H1 (cell line): Measurements from ENCODE around the gene HIVEP3. TPM values are rescaled to one million over a fixed set of nuclear protein-coding genes. Genes with fewer than 3 reads are reported as not detected.

Experiments
- CTCF ChIA-PET: fragments of 300-600 bp; sonication (Branson Sonifier 250); formaldehyde crosslinking; loops from one replicate; lab custom pipeline; 2021; ENCODE audit not compliant: partially characterized antibody; lab: Charles Lee
- POLR2A ChIA-PET: fragments of 300-600 bp; sonication (Branson Sonifier 250); formaldehyde crosslinking; loops from one replicate; lab custom pipeline; 2021; ENCODE audit warnings: inconsistent platforms; ENCODE audit not compliant: partially characterized antibody; lab: Charles Lee
- DNase-seq, 2 experiments: peaks; one replicate each; pipeline versions ENCODE4 v3.0.0 to v3.0.0-alpha.2; 2010 to 2022; ENCODE audit warnings: low spot score in 2 of 2, low read depth in 1 of 2, mixed read lengths in 1 of 2
- FAIRE-seq: peaks from 2 replicates; lab custom pipeline; 2011; peaks lifted over from hg19 to GRCh38; lab: Jason Lieb, UNC
- H2AFZ ChIP-seq: 2 replicates; pipeline ENCODE4 v1.8.1; 2012; ENCODE audit warnings: low read length, inconsistent platforms
- H2AK5ac ChIP-seq: 2 replicates; pipeline ENCODE4 v1.6.1; 2013; ENCODE audit warnings: low read depth, low read length
- H2BK120ac ChIP-seq: replicated peaks from 2 replicates; pipeline ENCODE3; 2013; ENCODE audit warnings: low read depth, low read length, inconsistent platforms
- H2BK12ac ChIP-seq: 2 replicates; pipeline ENCODE4 v1.6.1; 2013; ENCODE audit warnings: low read depth, low read length
- H2BK15ac ChIP-seq: 2 replicates; pipeline ENCODE4 v1.6.1; 2013; ENCODE audit warnings: low read length
- H2BK20ac ChIP-seq: 2 replicates; pipeline ENCODE4 v1.6.1; 2013; ENCODE audit warnings: low read length
- H2BK5ac ChIP-seq: 2 replicates; pipeline ENCODE4 v1.6.1; 2013; ENCODE audit warnings: low read depth, low read length
- H3K14ac ChIP-seq: 2 replicates; pipeline ENCODE4 v1.6.1; 2013; ENCODE audit warnings: inconsistent platforms; ENCODE audit not compliant: insufficient read length
- H3K18ac ChIP-seq: 2 replicates; pipeline ENCODE4 v1.6.1; 2013; ENCODE audit warnings: low read length; ENCODE audit errors: extremely low read depth
- H3K23ac ChIP-seq: 2 replicates; pipeline ENCODE4 v1.6.1; 2013; ENCODE audit warnings: inconsistent platforms; ENCODE audit not compliant: insufficient read length
- H3K23me2 ChIP-seq: 2 replicates; pipeline ENCODE4 v1.6.1; 2013; ENCODE audit warnings: low read depth, low read length
- H3K27ac ChIP-seq: 2 replicates; pipeline ENCODE4 v1.6.1; 2011; ENCODE audit warnings: low read depth, low read length, inconsistent platforms
- H3K27me3 ChIP-seq, 4 experiments: replicated peaks in 1 of 4; 1 replicate in 1 of 4; 2 replicates in 3 of 4; pipeline versions ENCODE4 v1.6.1 to v1.8.1; 2011 to 2013; ENCODE audit warnings: low read length in 3 of 4, mild to moderate bottlenecking in 3 of 4, inconsistent platforms in 2 of 4, mixed read lengths in 2 of 4, moderate library complexity in 1 of 4; ENCODE audit not compliant: control insufficient read depth in 3 of 4, insufficient read depth in 3 of 4; ENCODE audit errors: extremely low read depth in 1 of 4
- H3K36me3 ChIP-seq, 4 experiments: 2 replicates each; pipeline versions ENCODE4 v1.6.1 to v1.8.1; 2011 to 2013; ENCODE audit warnings: mild to moderate bottlenecking in 4 of 4, low read length in 3 of 4, moderate library complexity in 2 of 4, control low read depth in 1 of 4, inconsistent platforms in 1 of 4; ENCODE audit not compliant: insufficient read depth in 4 of 4, control insufficient read depth in 2 of 4
- H3K4ac ChIP-seq: replicated peaks from 2 replicates; pipeline ENCODE3; 2013; ENCODE audit warnings: low read length, low read depth, mixed read lengths, inconsistent platforms; ENCODE audit not compliant: insufficient read length
- H3K4me1 ChIP-seq, 4 experiments: replicated peaks in 1 of 4; 1 replicate in 1 of 4; 2 replicates in 3 of 4; pipeline versions ENCODE4 v1.6.1 to v1.8.1; 2011 to 2013; ENCODE audit warnings: low read length in 3 of 4, inconsistent platforms in 2 of 4, mixed read lengths in 1 of 4; ENCODE audit not compliant: insufficient read depth in 4 of 4, control insufficient read depth in 3 of 4
- H3K4me2 ChIP-seq, 2 experiments: 2 replicates each; pipeline versions ENCODE4 v1.6.1 to v1.8.1; 2011 to 2013; ENCODE audit warnings: low read depth in 2 of 2, low read length in 2 of 2, control low read depth in 1 of 2, inconsistent platforms in 1 of 2, mild to moderate bottlenecking in 1 of 2; ENCODE audit not compliant: insufficient read depth in 1 of 2
- H3K4me3 ChIP-seq, 4 experiments: fragments of 200-600, 300-600 bp in 1 of 4; sonication (generic), shearing (Covaris generic), sonication (Bioruptor Twin) in 1 of 4; 2 replicates each; pipeline versions ENCODE4 v1.5.1 to v1.8.1; 2011 to 2016; ENCODE audit warnings: low read length in 4 of 4, low read depth in 3 of 4, control low read depth in 2 of 4, inconsistent platforms in 2 of 4, mild to moderate bottlenecking in 2 of 4, mixed read lengths in 1 of 4, moderate library complexity in 1 of 4; ENCODE audit not compliant: insufficient read depth in 2 of 4; ENCODE audit errors: extremely low read depth in 1 of 4
- H3K56ac ChIP-seq: replicated peaks from 2 replicates; pipeline ENCODE3; 2013; ENCODE audit warnings: low read depth, mild to moderate bottlenecking, mixed read lengths, low read length, inconsistent platforms; ENCODE audit not compliant: insufficient read length
- H3K79me1 ChIP-seq: 2 replicates; pipeline ENCODE4 v1.6.1; 2013; ENCODE audit warnings: low read depth, low read length, control low read depth
- H3K79me2 ChIP-seq, 2 experiments: 2 replicates each; pipeline versions ENCODE4 v1.6.1 to v1.8.1; 2012 to 2013; ENCODE audit warnings: low read length in 2 of 2, mild to moderate bottlenecking in 2 of 2, inconsistent platforms in 1 of 2; ENCODE audit not compliant: insufficient read depth in 2 of 2, control insufficient read depth in 1 of 2
- H3K9ac ChIP-seq, 4 experiments: replicated peaks in 1 of 4; 1 replicate in 1 of 4; 2 replicates in 3 of 4; pipeline versions ENCODE4 v1.6.1 to v1.8.1; 2011 to 2013; ENCODE audit warnings: low read depth in 3 of 4, low read length in 3 of 4, control low read depth in 2 of 4, mild to moderate bottlenecking in 2 of 4, moderate library complexity in 2 of 4, inconsistent platforms in 1 of 4; ENCODE audit errors: extremely low read depth in 1 of 4
- H3K9me3 ChIP-seq, 2 experiments: 2 replicates each; pipeline versions ENCODE4 v1.6.1 to v1.8.1; 2012 to 2013; ENCODE audit warnings: mild to moderate bottlenecking in 2 of 2, moderate library complexity in 2 of 2, control low read depth in 1 of 2, inconsistent platforms in 1 of 2, low read depth in 1 of 2, low read length in 1 of 2, mixed read lengths in 1 of 2; ENCODE audit not compliant: insufficient read depth in 2 of 2
- H4K20me1 ChIP-seq, 2 experiments: replicated peaks in 1 of 2; 2 replicates each; pipeline versions ENCODE3 to v1.8.1; 2011 to 2013; ENCODE audit warnings: inconsistent platforms in 2 of 2, low read length in 2 of 2, mild to moderate bottlenecking in 1 of 2; ENCODE audit not compliant: insufficient read depth in 2 of 2, control insufficient read depth in 1 of 2
- H4K5ac ChIP-seq: 2 replicates; pipeline ENCODE4 v1.6.1; 2013; ENCODE audit warnings: low read length, low read depth, mixed read lengths, inconsistent platforms; ENCODE audit not compliant: insufficient read length
- H4K8ac ChIP-seq: 2 replicates; pipeline ENCODE4 v1.8.0; 2013; ENCODE audit warnings: mild to moderate bottlenecking, moderate library complexity, low read length, inconsistent platforms; ENCODE audit not compliant: insufficient read depth; ENCODE audit errors: extremely low read depth
- H4K91ac ChIP-seq: replicated peaks from 2 replicates; pipeline ENCODE3; 2013; ENCODE audit warnings: low read length, mixed read lengths, inconsistent platforms; ENCODE audit not compliant: insufficient read length
- ATF3 ChIP-seq: IDR thresholded peaks from 2 replicates; pipeline ENCODE4 v1.6.1; 2011; ENCODE audit warnings: low read depth, mild to moderate bottlenecking, low read length; ENCODE audit not compliant: insufficient read depth
- BACH1 ChIP-seq: IDR thresholded peaks from 2 replicates; pipeline ENCODE4 v1.6.1; 2012; ENCODE audit warnings: low read length, improper control_type of control experiment
- CBX8 ChIP-seq: fragments of 300-800, 300-1000 bp; sonication (generic); IDR thresholded peaks from 2 replicates; pipeline ENCODE4 v1.7.1; 2016; ENCODE audit warnings: low read depth, low read length, borderline replicate concordance
- CHD1 ChIP-seq: IDR thresholded peaks from 2 replicates; pipeline ENCODE4 v1.6.1; 2012; ENCODE audit warnings: low read depth, low read length, improper control_type of control experiment
- CHD2 ChIP-seq: IDR thresholded peaks from 2 replicates; pipeline ENCODE4 v1.6.1; 2012; ENCODE audit warnings: low read length, improper control_type of control experiment
- EZH2 ChIP-seq: fragments of 200-600 bp; sonication (generic); IDR thresholded peaks from 2 replicates; pipeline ENCODE4 v1.7.1; 2012; ENCODE audit warnings: low read depth, mild to moderate bottlenecking, moderate library complexity, low read length, inconsistent platforms; ENCODE audit not compliant: severe bottlenecking
- FOSL1 ChIP-seq: IDR thresholded peaks from 2 replicates; pipeline ENCODE4 v1.6.1; 2011; ENCODE audit warnings: mild to moderate bottlenecking, low read depth, low read length, moderate library complexity; ENCODE audit not compliant: insufficient read depth
- GABPA ChIP-seq: IDR thresholded peaks from 2 replicates; pipeline ENCODE4 v1.6.1; 2011; ENCODE audit warnings: mild to moderate bottlenecking, low read length, moderate library complexity, borderline replicate concordance; ENCODE audit not compliant: insufficient read depth
- JUND ChIP-seq: IDR thresholded peaks from 2 replicates; pipeline ENCODE4 v1.6.1; 2011; ENCODE audit warnings: mild to moderate bottlenecking, improper control_type of control experiment, low read length
- MAX ChIP-seq: IDR thresholded peaks from 2 replicates; pipeline ENCODE4 v1.6.1; 2012; ENCODE audit warnings: inconsistent platforms
- RNF2 ChIP-seq: fragments of 200-900, 300-1000 bp; sonication (generic); IDR thresholded peaks from 2 replicates; pipeline ENCODE4 v1.7.1; 2016; ENCODE audit warnings: borderline replicate concordance, low read depth, mild to moderate bottlenecking, antibody characterized with exemption, low read length; ENCODE audit not compliant: poor library complexity, severe bottlenecking; ENCODE audit errors: missing control alignments
- WGBS, 2 experiments: shearing (Covaris generic) in 1 of 2; methylation state at CpG; one replicate each; pipeline versions ENCODE4 v1.1.6 to v1.1.7; 2013 to 2015; ENCODE audit warnings: low lambda C conversion rate in 2 of 2, mixed read lengths in 2 of 2, inconsistent platforms in 1 of 2, low coverage in 1 of 2, missing lambda C conversion rate in 1 of 2; ENCODE audit not compliant: insufficient replicate concordance in 2 of 2, insufficient coverage in 1 of 2, insufficient read length in 1 of 2; ENCODE audit errors: extremely low coverage in 1 of 2, missing lambda C conversion rate in 1 of 2; 5-methylcytosine and 5-hydroxymethylcytosine counted together
- polyA plus RNA-seq, 7 experiments: library from polyadenylated mRNA; depleted of rRNA in 3 of 7; stranded (reverse) in 5 of 7; unstranded in 2 of 7; fragments of >200 nt in 5 of 7; fragments of 200-250 nt in 2 of 7; gene quantifications; 1 replicate in 5 of 7; 2 replicates in 1 of 7; 4 replicates in 1 of 7; pipeline versions ENCODE4 v1.2.1 to v1.2.3, GENCODE V29; 2011 to 2013; ENCODE audit warnings: missing spikeins in 2 of 7, mixed read lengths in 2 of 7
- total RNA-seq: library from RNA; stranded (reverse); fragmentation: NEBNext Ultra II Directional; extraction: Animal tissue kit (Norgen Biotek cat#: 25700); gene quantifications from 2 replicates; pipeline ENCODE4 v1.2.1, GENCODE V29; 2021

The HIVEP3 gene
- total and polyA plus RNA-seq, 2 of the 8 experiments (the other 6 are each of a cell fraction or from before 2014, with no cell fraction given): 0.24 to 0.69 TPM

- 88% methylated on average over 10 of the region's 10 CpGs; no CpG with 5 or more reads in 1 of the 2 experiments for WGBS, 2 experiments
- Histone ChIP-seq H2BK20ac (no peak overlapping the region), H3K36me3 (no peaks in the 10 kb centered on the region), H2BK15ac (no peak overlapping the region), H3K79me2 (no peaks in the 10 kb centered on the region), H2BK5ac (no peak overlapping the region), H3K23me2 (no peaks in the 10 kb centered on the region), H4K20me1 (no peaks in the 10 kb centered on the region), H4K8ac (no peak overlapping the region), H3K4me3 (no peak overlapping the region), H3K4ac (no peak overlapping the region), H3K14ac (no peak overlapping the region), H3K27me3 (no peaks in the 10 kb centered on the region; a peak in 1 of 7 replicates), H4K5ac (no peak overlapping the region), H3K4me1 (no peaks in the 10 kb centered on the region; a peak in 1 of 7 replicates), H3K9me3 (no peaks in the 10 kb centered on the region), H3K4me2 (no peak overlapping the region), H3K9ac (no peak overlapping the region), H3K56ac (no peak overlapping the region), H3K18ac (no peak overlapping the region), H3K27ac (no peak overlapping the region), H4K91ac (no peak overlapping the region), H3K23ac (no peak overlapping the region), H2AFZ (no peak overlapping the region), H2BK12ac (no peak overlapping the region), H2AK5ac (no peak overlapping the region), H2BK120ac (no peak overlapping the region), H3K79me1 (no peaks in the 10 kb centered on the region)
- no peak for DNase-seq
- FAIRE-seq: no peak
- CTCF ChIA-PET: interaction anchor here (0.8 to 2.5 kb wide), 3 partner anchors 8 to 32 kb away, joined by 3 to 7 read pairs (median 4); no protein-coding TSS in a partner anchor
- POLR2A ChIA-PET: no interaction called here
- TF ChIP-seq BACH1 (no peak), CHD1 (no peak), GABPA (no peak), ATF3 (no peak), CHD2 (no peak), JUND (no peak), EZH2 (no peak), RNF2 (no peak), MAX (no peak), FOSL1 (no peak), CBX8 (no peak)
Observed at GRCh38 chr1:41609166-41609883, 309.4 kb downstream of the HIVEP3 start.
